Measurements from ENCODE around the gene ERVMER34-1.

ERVMER34-1 gene

GRCh38 chr4:52750819-52751486 lies at the start of gene ERVMER34-1:
ERVMER34-1 (minus strand) TSS chr4:52751425; CDS start chr4:52745520, 5,905 bp downstream.
- peak; percentile 77 for DNase-seq

- DNase-seq = no peak
Measured at GRCh38 chr4:52799813-52800212, 48.6 kb upstream of the ERVMER34-1 start.

- no peak for DNase-seq
Measured at GRCh38 chr4:52795533-52795932, 44.3 kb upstream of the ERVMER34-1 start.

GRCh38 chr4:52791936-52792335 lies 40.7 kb upstream of the ERVMER34-1 start:
- no peak for DNase-seq

- DNase-seq = no peak
Measured at GRCh38 chr4:52789774-52790173, 38.5 kb upstream of the ERVMER34-1 start.

GRCh38 chr4:52788806-52789205 lies 37.6 kb upstream of the ERVMER34-1 start:
- DNase-seq = no peak

- no peak for DNase-seq
Measured at GRCh38 chr4:52783069-52783468, 31.8 kb upstream of the ERVMER34-1 start.

- DNase-seq = peak; percentile 47
Measured at GRCh38 chr4:52780617-52781354, 29.6 kb upstream of the ERVMER34-1 start.

GRCh38 chr4:52780206-52780605 lies 29.0 kb upstream of the ERVMER34-1 start:
- no peak for DNase-seq

GRCh38 chr4:52760256-52760655 lies 9.0 kb upstream of the ERVMER34-1 start:
- DNase-seq = no peak

- no peak for DNase-seq
Measured at GRCh38 chr4:52755426-52755825, 4.2 kb upstream of the ERVMER34-1 start.

- DNase-seq = no peak
Measured at GRCh38 chr4:52752936-52753335, 1.7 kb upstream of the ERVMER34-1 start.

- DNase-seq = peak; percentile 94
Measured at GRCh38 chr4:52751487-52751911, 274 bp upstream of the ERVMER34-1 start.

- DNase-seq = no peak
Measured at GRCh38 chr4:52750213-52750612, 1.0 kb downstream of the ERVMER34-1 start.

- peak; percentile 20 for DNase-seq
Measured at GRCh38 chr4:52748432-52748831, 2.8 kb downstream of the ERVMER34-1 start.

- no peak for DNase-seq
Measured at GRCh38 chr4:52744588-52744987, 6.6 kb downstream of the ERVMER34-1 start.

GRCh38 chr4:52743444-52744019 lies 7.7 kb downstream of the ERVMER34-1 start:
- no peak for DNase-seq

GRCh38 chr4:52729586-52729985 lies 21.6 kb downstream of the ERVMER34-1 start:
- DNase-seq = no peak

- no peak for DNase-seq
Measured at GRCh38 chr4:52728691-52729240, 22.5 kb downstream of the ERVMER34-1 start.

GRCh38 chr4:52726826-52727580 lies 24.2 kb downstream of the ERVMER34-1 start:
- no peak for DNase-seq

GRCh38 chr4:52721968-52722815 lies 29.0 kb downstream of the ERVMER34-1 start:
- DNase-seq = peak; percentile 96

GRCh38 chr4:52718123-52718522 lies 33.1 kb downstream of the ERVMER34-1 start:
- peak; percentile 19 for DNase-seq

Measured in DMS53 (cell line).